Fibroblast of pulmonary artery (primary cell): ENCODE results near the gene MYMX.

Experiments used
- DNase-seq: peaks from one replicate; pipeline ENCODE4 v3.0.0-alpha.2; 2010; ENCODE audit warnings: low read depth
- H3K4me3 ChIP-seq: replicated peaks from 2 replicates; pipeline ENCODE4 v1.5.1; 2011; ENCODE audit warnings: low read depth, mild to moderate bottlenecking, control low read depth, low read length, moderate library complexity
- CTCF ChIP-seq: IDR thresholded peaks from 2 replicates; pipeline ENCODE4 v1.5.1; 2011; ENCODE audit warnings: mild to moderate bottlenecking, control low read depth, low read length, inconsistent platforms; ENCODE audit errors: missing control alignments

MYMX gene

GRCh38 chr6:44216677-44217331 is at the start of gene MYMX:
Gene MYMX (plus strand): TSS chr6:44216926. CDS start chr6:44217472, 546 bp downstream.
- DNase-seq = no peak
- no peak for TF ChIP-seq CTCF
- H3K4me3 ChIP-seq = no peak within 1 kb of the TSS

DNA sequence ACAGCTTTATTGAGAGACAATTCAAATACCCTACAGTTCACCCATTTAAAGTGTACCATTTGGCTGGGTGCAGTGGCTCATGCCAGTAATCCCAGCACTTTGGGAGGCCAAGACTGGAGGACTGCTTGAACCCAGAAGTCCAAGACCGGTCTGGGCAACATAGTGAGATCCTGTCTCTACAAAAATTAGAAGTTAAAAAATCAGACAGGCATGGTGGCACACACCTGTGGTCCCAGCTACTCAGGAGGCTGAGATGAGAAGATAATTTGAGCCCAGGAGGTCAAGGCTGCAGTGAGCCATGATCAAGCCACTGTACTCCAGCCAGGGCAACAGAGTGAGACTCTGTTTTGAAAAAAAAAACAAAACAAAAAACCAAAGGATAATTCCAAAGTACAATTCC is 49.2 kb upstream of the MYMX start:
- no peak overlapping the region for H3K4me3 ChIP-seq
- TF ChIP-seq CTCF = no peak
- no peak for DNase-seq

DNA sequence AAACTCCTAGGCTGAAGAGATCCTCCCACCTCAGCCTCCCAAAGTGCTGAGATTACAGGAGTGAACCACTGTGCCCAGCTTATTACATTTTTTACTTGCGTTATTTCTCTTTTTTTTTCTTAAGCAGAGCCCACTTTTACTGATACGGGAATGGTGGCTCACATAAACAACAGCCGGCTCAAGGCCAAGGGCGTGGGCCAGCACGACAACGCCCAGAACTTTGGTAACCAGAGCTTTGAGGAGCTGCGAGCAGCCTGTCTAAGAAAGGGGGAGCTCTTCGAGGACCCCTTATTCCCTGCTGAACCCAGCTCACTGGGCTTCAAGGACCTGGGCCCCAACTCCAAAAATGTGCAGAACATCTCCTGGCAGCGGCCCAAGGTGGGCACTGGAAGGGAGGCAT is 47.6 kb upstream of the MYMX start:
- no peak overlapping the region for H3K4me3 ChIP-seq
- DNase-seq = no peak
- no peak for TF ChIP-seq CTCF

DNA sequence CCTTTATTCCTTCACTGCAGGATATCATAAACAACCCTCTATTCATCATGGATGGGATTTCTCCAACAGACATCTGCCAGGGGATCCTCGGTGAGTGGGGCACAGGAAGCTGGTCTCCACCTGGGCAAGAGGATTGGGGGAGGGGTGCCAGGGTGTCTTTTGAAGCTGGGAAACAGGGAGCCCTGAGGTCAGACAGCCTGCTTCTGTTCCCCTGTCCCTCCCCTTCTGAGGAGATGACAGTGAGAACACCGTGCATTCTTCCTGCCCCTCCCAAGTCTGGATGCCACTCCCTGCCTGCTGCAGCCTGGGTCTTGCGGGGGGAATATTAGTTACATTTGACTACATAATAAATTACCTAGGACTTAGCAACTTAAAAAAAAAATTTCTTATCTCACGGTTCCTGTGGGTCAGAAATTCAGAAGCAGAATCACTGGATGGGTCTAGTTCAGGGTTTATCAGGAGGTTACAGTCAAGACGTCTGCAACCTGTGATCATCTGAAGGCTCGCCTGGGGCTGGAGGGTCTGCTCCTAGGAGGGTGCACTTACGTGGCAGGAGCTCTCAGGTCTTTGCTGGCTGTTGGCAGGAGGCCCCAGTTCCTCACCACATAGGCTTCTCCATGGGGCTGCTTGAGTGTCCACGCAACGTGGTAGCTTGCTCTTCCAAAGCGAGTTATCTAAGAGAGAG is 46.7 kb upstream of the MYMX start:
- H3K4me3 ChIP-seq = no peak overlapping the region
- no peak for TF ChIP-seq CTCF

DNA sequence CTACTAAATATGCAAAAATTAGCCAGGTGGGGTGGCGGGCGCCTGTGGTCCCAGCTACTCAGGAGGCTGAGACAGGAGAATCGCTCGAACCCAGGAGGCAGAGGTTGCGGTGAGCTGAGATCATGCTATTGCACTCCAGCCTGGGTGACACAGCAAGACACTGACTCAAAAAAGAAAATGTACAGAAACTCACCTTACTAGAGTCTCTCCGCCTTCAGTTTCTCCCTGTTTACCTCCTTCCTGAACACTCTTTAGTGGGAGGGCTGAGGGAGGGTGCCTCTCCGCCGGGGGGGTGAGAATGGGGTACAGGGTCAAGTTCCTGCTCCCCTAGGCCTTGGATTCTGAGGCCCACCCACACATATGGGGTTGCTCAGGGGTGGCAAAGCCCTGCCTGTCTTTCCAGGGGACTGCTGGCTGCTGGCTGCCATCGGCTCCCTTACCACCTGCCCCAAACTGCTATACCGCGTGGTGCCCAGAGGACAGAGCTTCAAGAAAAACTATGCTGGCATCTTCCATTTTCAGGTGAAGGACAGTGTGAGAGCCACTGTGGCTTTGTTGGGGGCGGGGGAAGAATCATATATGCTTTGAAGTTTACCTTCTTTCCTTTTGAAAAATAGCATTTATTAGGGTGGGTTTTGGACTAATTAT is 44.7 kb upstream of the MYMX start:
- DNase-seq = no peak
- H3K4me3 ChIP-seq = no peak overlapping the region
- TF ChIP-seq CTCF = no peak

More for the DNA sequence above, 46.7 kb upstream of the MYMX start:
- no peak for DNase-seq

GRCh38 chr6:44172731-44173500 is 43.8 kb upstream of the MYMX start:
- no peak overlapping the region for H3K4me3 ChIP-seq
- peak; percentile 81 for DNase-seq
- TF ChIP-seq CTCF = peak; percentile 92
